PC-9 (cell line): ENCODE measurements around the gene BCAS3.

Experiments used
- CTCF ChIP-seq: fragments of 200-600 bp; sonication (generic); conservative IDR thresholded peaks from 2 replicates; pipeline ENCODE4 v1.6.1; 2017; ENCODE audit warnings: mixed run types, antibody characterized with exemption, mild to moderate bottlenecking, moderate library complexity
- EZH2 ChIP-seq: fragments of 200-600 bp; sonication (generic); IDR thresholded peaks from 2 replicates; pipeline ENCODE4 v1.8.0; 2017; ENCODE audit warnings: antibody characterized with exemption, low read depth

- no peak for TF ChIP-seq CTCF
- TF ChIP-seq EZH2: no peak
Measured at GRCh38 chr17:60782742-60783141, 105.1 kb downstream of the BCAS3 start.
